Activated CD4-positive, alpha-beta memory T cell treated with anti-CD3 and anti-CD28 coated beads for 36 hours (primary cell): Measurements from ENCODE around the gene CFAP58. TPM values are rescaled to one million over a fixed set of nuclear protein-coding genes. Genes with fewer than 3 reads are reported as not detected.
"Not testable (repeated sequence)": the region's sequence is repeated elsewhere in the genome, so short reads cannot be mapped to it uniquely, and the experiment has no call there.

Experiments
- CTCF ChIA-PET: fragments of 350-600 bp; sonication (Branson Sonifier 250); formaldehyde crosslinking; loops from one replicate; lab custom pipeline; 2021; ENCODE audit warnings: antibody characterized with exemption, inconsistent platforms; lab: Charles Lee
- POLR2A ChIA-PET: fragments of 350-600 bp; sonication (Branson Sonifier 250); formaldehyde crosslinking; loops from one replicate; lab custom pipeline; 2021; ENCODE audit warnings: antibody characterized with exemption; lab: Charles Lee
- DNase-seq: peaks from one replicate; pipeline ENCODE4 v3.0.0-alpha.2; 2020
- H3K27ac Mint-ChIP-seq: one replicate; pipeline ENCODE4 v1.8.0; 2021; ENCODE audit warnings: mixed read lengths
- H3K27me3 Mint-ChIP-seq: one replicate; pipeline ENCODE4 v1.8.0; 2021; ENCODE audit warnings: mixed read lengths
- H3K36me3 Mint-ChIP-seq: one replicate; pipeline ENCODE4 v1.8.0; 2021; ENCODE audit warnings: mixed read lengths
- H3K4me1 Mint-ChIP-seq: one replicate; pipeline ENCODE4 v1.8.0; 2021; ENCODE audit warnings: low read depth, mixed read lengths
- H3K4me3 Mint-ChIP-seq: one replicate; pipeline ENCODE4 v1.8.0; 2021; ENCODE audit warnings: mild to moderate bottlenecking, mixed read lengths
- H3K9me3 Mint-ChIP-seq: one replicate; pipeline ENCODE4 v1.8.0; 2021; ENCODE audit warnings: mixed read lengths
- intact Hi-C: fragments of 100-400 bp; cut with micrococcal nuclease; formaldehyde crosslinking; loops from one replicate; pipeline ENCODE4 v1.15.1; 2023
- total RNA-seq, 2 experiments: library from RNA; stranded (reverse); gene quantifications; one replicate each; pipeline ENCODE4 v1.2.3, GENCODE V29; 2021

CFAP58 gene
- total RNA-seq, 2 experiments from 2014 or later: 0.31 to 0.88 TPM

- DNase-seq: no peak
- Mint-ChIP-seq H3K27ac (no peak overlapping the region), H3K9me3 (no peaks in the 10 kb centered on the region), H3K27me3 (peaks cover 21% of the 10 kb centered on the region), H3K4me1 (no peaks in the 10 kb centered on the region), H3K4me3 (no peak overlapping the region), H3K36me3 (no peaks in the 10 kb centered on the region)
- ChIA-PET CTCF (no interaction called here), POLR2A (no interaction called here)
- intact Hi-C loops: no loop called here
These were observed 93.7 kb downstream of the CFAP58 start for GRCh38 chr10:104447331-104447730.

GRCh38 chr10:104447906-104448305 lies 94.3 kb downstream of the CFAP58 start:
- no peak for DNase-seq
- no peaks in the 10 kb centered on the region for H3K9me3 Mint-ChIP-seq
- H3K27me3 Mint-ChIP-seq: peaks cover 21% of the 10 kb centered on the region
- ChIA-PET POLR2A (no interaction called here), CTCF (interaction anchor here (1.0 kb wide), 1 partner anchor 9 kb away, joined by 3 read pairs; no protein-coding TSS in a partner anchor)
- no peak overlapping the region for H3K27ac Mint-ChIP-seq
- no peaks in the 10 kb centered on the region for H3K36me3 Mint-ChIP-seq
- intact Hi-C loops: no loop called here
- H3K4me1 Mint-ChIP-seq: no peaks in the 10 kb centered on the region
- H3K4me3 Mint-ChIP-seq: no peak overlapping the region

- POLR2A ChIA-PET: no interaction called here
- H3K9me3 Mint-ChIP-seq: no peaks in the 10 kb centered on the region
- no peak for DNase-seq
- H3K4me3 Mint-ChIP-seq: no peak overlapping the region
- CTCF ChIA-PET: no interaction called here
- H3K27me3 Mint-ChIP-seq: peaks cover 26% of the 10 kb centered on the region
- intact Hi-C loops: no loop called here
- H3K36me3 Mint-ChIP-seq: no peaks in the 10 kb centered on the region
- no peak overlapping the region for H3K27ac Mint-ChIP-seq
- H3K4me1 Mint-ChIP-seq: no peaks in the 10 kb centered on the region
These were observed 95.8 kb downstream of the CFAP58 start for GRCh38 chr10:104449391-104449790.

- ChIA-PET POLR2A (no interaction called here), CTCF (no interaction called here)
- intact Hi-C loops: no loop called here
- no peaks in the 10 kb centered on the region for H3K9me3 Mint-ChIP-seq
- no peak overlapping the region for H3K4me3 Mint-ChIP-seq
- no peak overlapping the region for H3K27ac Mint-ChIP-seq
- peaks cover 28% of the 10 kb centered on the region for H3K27me3 Mint-ChIP-seq
- H3K36me3 Mint-ChIP-seq: no peaks in the 10 kb centered on the region
- no peak for DNase-seq
- H3K4me1 Mint-ChIP-seq: no peaks in the 10 kb centered on the region
These were observed 96.9 kb downstream of the CFAP58 start for GRCh38 chr10:104450490-104450889.

- no peak overlapping the region for H3K27ac Mint-ChIP-seq
- no peaks in the 10 kb centered on the region for H3K36me3 Mint-ChIP-seq
- H3K4me3 Mint-ChIP-seq: no peak overlapping the region
- ChIA-PET POLR2A (no interaction called here), CTCF (no interaction called here)
- H3K9me3 Mint-ChIP-seq: no peaks in the 10 kb centered on the region
- H3K4me1 Mint-ChIP-seq: no peaks in the 10 kb centered on the region
- intact Hi-C loops: no loop called here
- DNase-seq: no peak
- H3K27me3 Mint-ChIP-seq: peaks cover 31% of the 10 kb centered on the region
These were observed 97.3 kb downstream of the CFAP58 start for GRCh38 chr10:104450954-104451353.

- H3K4me3 Mint-ChIP-seq: no peak overlapping the region
- ChIA-PET POLR2A (no interaction called here), CTCF (no interaction called here)
- no peaks in the 10 kb centered on the region for H3K9me3 Mint-ChIP-seq
- no peak overlapping the region for H3K27ac Mint-ChIP-seq
- DNase-seq: no peak
- peaks cover 30% of the 10 kb centered on the region for H3K27me3 Mint-ChIP-seq
- no peaks in the 10 kb centered on the region for H3K4me1 Mint-ChIP-seq
- intact Hi-C loops: no loop called here
- no peaks in the 10 kb centered on the region for H3K36me3 Mint-ChIP-seq
These were observed 99.3 kb downstream of the CFAP58 start for GRCh38 chr10:104452977-104453376.

GRCh38 chr10:104456802-104457542 lies 103.3 kb downstream of the CFAP58 start:
- no peaks in the 10 kb centered on the region for H3K9me3 Mint-ChIP-seq
- DNase-seq: no peak
- no peaks in the 10 kb centered on the region for H3K36me3 Mint-ChIP-seq
- ChIA-PET CTCF (no interaction called here), POLR2A (no interaction called here)
- intact Hi-C loops: no loop called here
- H3K27ac Mint-ChIP-seq: no peak overlapping the region
- H3K4me1 Mint-ChIP-seq: no peaks in the 10 kb centered on the region
- H3K27me3 Mint-ChIP-seq: peaks cover 26% of the 10 kb centered on the region
- no peak overlapping the region for H3K4me3 Mint-ChIP-seq

GRCh38 chr10:104457543-104457828 lies 103.9 kb downstream of the CFAP58 start:
- H3K4me3 Mint-ChIP-seq: no peak overlapping the region
- no peaks in the 10 kb centered on the region for H3K4me1 Mint-ChIP-seq
- intact Hi-C loops: no loop called here
- ChIA-PET POLR2A (no interaction called here), CTCF (no interaction called here)
- no peaks in the 10 kb centered on the region for H3K36me3 Mint-ChIP-seq
- DNase-seq: no peak
- peaks cover 26% of the 10 kb centered on the region for H3K27me3 Mint-ChIP-seq
- no peaks in the 10 kb centered on the region for H3K9me3 Mint-ChIP-seq
- H3K27ac Mint-ChIP-seq: no peak overlapping the region

GRCh38 chr10:104465575-104465974 lies 111.9 kb downstream of the CFAP58 start:
- H3K4me1 Mint-ChIP-seq, CTCF ChIA-PET: not testable (repeated sequence)
- H3K9me3 Mint-ChIP-seq: peaks cover 11% of the 10 kb centered on the region

GRCh38 chr10:104468818-104469217 lies 115.2 kb downstream of the CFAP58 start:
- H3K4me3 Mint-ChIP-seq, CTCF ChIA-PET, H3K9me3 Mint-ChIP-seq, H3K27ac Mint-ChIP-seq, DNase-seq, H3K4me1 Mint-ChIP-seq, H3K27me3 Mint-ChIP-seq, intact Hi-C loops, POLR2A ChIA-PET, H3K36me3 Mint-ChIP-seq: not testable (repeated sequence)

More at GRCh38 chr10:104465575-104465974, 111.9 kb downstream of the CFAP58 start:
- peaks cover 17% of the 10 kb centered on the region for H3K27me3 Mint-ChIP-seq
- H3K36me3 Mint-ChIP-seq, intact Hi-C loops, H3K4me3 Mint-ChIP-seq, DNase-seq, POLR2A ChIA-PET, H3K27ac Mint-ChIP-seq: not testable (repeated sequence)

- Mint-ChIP-seq H3K36me3 (no peaks in the 10 kb centered on the region), H3K9me3 (no peaks in the 10 kb centered on the region), H3K4me3 (no peak overlapping the region), H3K27ac (no peak overlapping the region), H3K27me3 (peaks cover 14% of the 10 kb centered on the region), H3K4me1 (no peaks in the 10 kb centered on the region)
- ChIA-PET POLR2A (no interaction called here), CTCF (no interaction called here)
- DNase-seq: no peak
- intact Hi-C loops: no loop called here
These were observed 118.9 kb downstream of the CFAP58 start for GRCh38 chr10:104472505-104472904.

- ChIA-PET CTCF (no interaction called here), POLR2A (no interaction called here)
- no peaks in the 10 kb centered on the region for H3K4me1 Mint-ChIP-seq
- H3K36me3 Mint-ChIP-seq: no peaks in the 10 kb centered on the region
- H3K4me3 Mint-ChIP-seq: no peak overlapping the region
- H3K27me3 Mint-ChIP-seq: peaks cover 14% of the 10 kb centered on the region
- no peak overlapping the region for H3K27ac Mint-ChIP-seq
- DNase-seq: no peak
- no peaks in the 10 kb centered on the region for H3K9me3 Mint-ChIP-seq
- intact Hi-C loops: no loop called here
These were observed 119.5 kb downstream of the CFAP58 start for GRCh38 chr10:104472957-104473745.

GRCh38 chr10:104478380-104478779 lies 124.7 kb downstream of the CFAP58 start:
- Mint-ChIP-seq H3K4me1 (no peaks in the 10 kb centered on the region), H3K27ac (no peak overlapping the region), H3K9me3 (no peaks in the 10 kb centered on the region), H3K4me3 (no peak overlapping the region), H3K27me3 (peaks cover 11% of the 10 kb centered on the region), H3K36me3 (no peaks in the 10 kb centered on the region)
- DNase-seq: no peak
- intact Hi-C loops: no loop called here
- POLR2A ChIA-PET: no interaction called here
- CTCF ChIA-PET: no interaction called here
